HCT116 (cell line): ENCODE data around the gene LMBR1.

ENCODE experiments used
- CTCF ChIP-seq, 3 experiments: fragments of 200-600 bp in 1 of 3; sonication (generic) in 1 of 3; IDR thresholded peaks in 2 of 3; conservative IDR thresholded peaks in 1 of 3; 2 replicates each; pipeline ENCODE4 v1.5.1; 2012 to 2017; ENCODE audit warnings: low read depth in 2 of 3, low read length in 2 of 3, antibody characterized with exemption in 1 of 3, borderline replicate concordance in 1 of 3, control low read depth in 1 of 3, mild to moderate bottlenecking in 1 of 3, mixed read lengths in 1 of 3, mixed run types in 1 of 3, moderate library complexity in 1 of 3; ENCODE audit not compliant: insufficient read depth in 1 of 3
- EZH2phosphoT487 ChIP-seq: fragments of 200-600 bp; IDR thresholded peaks from 2 replicates; pipeline ENCODE4 v1.6.1; 2018; ENCODE audit warnings: antibody characterized with exemption, borderline replicate concordance

- TF ChIP-seq CTCF (IDR thresholded peaks at IDR 0.05 in 2 of 3, conservative IDR thresholded peaks at IDR 0.05 in 1 of 3; ENCODE audit: borderline replicate concordance in 1 of 3, insufficient read depth in 1 of 3, low read depth in 2 of 3, low read length in 2 of 3) (no peak), EZH2phosphoT487 (no peak)
Observed at GRCh38 chr7:156836443-156836842, 56.5 kb downstream of the LMBR1 start.
